ENCODE measurements around the gene SH2D4B.
A peak's percentile ranks its signal among the peaks of the same experiment; 100 is the strongest.
"Not testable (repeated sequence)": the region's sequence is repeated elsewhere in the genome, so short reads cannot be mapped to it uniquely, and the experiment has no call there.

SH2D4B gene

GRCh38 chr10:80540618-80540980 lies 2.9 kb downstream of the SH2D4B start:
- no peak overlapping the region for H3K4me3 ChIP-seq (ENCODE audit: low read length)
- TF ChIP-seq CTCF (conservative IDR thresholded peaks at IDR 0.05; ENCODE audit: low read length), result no peak
- DNase-seq (ENCODE audit: low read depth), result no peak

- TF ChIP-seq CTCF (conservative IDR thresholded peaks at IDR 0.05; ENCODE audit: low read length), result no peak
- DNase-seq (ENCODE audit: low read depth), result no peak
- H3K4me3 ChIP-seq (ENCODE audit: low read length), result no peak overlapping the region
These were observed 3.5 kb downstream of the SH2D4B start for GRCh38 chr10:80540981-80541750.

GRCh38 chr10:80542053-80542452 lies 4.4 kb downstream of the SH2D4B start:
- no peak overlapping the region for H3K4me3 ChIP-seq (ENCODE audit: low read length)
- peak; percentile 52 for DNase-seq (ENCODE audit: low read depth)
- 0 out of 2 replicates have a peak, but pooled peaks have one; percentile 11 for TF ChIP-seq CTCF (conservative IDR thresholded peaks at IDR 0.05; ENCODE audit: low read length)

- DNase-seq (ENCODE audit: low read depth), result no peak
- no peak for TF ChIP-seq CTCF (conservative IDR thresholded peaks at IDR 0.05; ENCODE audit: low read length)
- H3K4me3 ChIP-seq (ENCODE audit: low read length), result no peak overlapping the region
These were observed 5.1 kb downstream of the SH2D4B start for GRCh38 chr10:80542652-80543318.

- not testable (repeated sequence) for H3K4me3 ChIP-seq (ENCODE audit: low read length); DNase-seq (ENCODE audit: low read depth)
These were observed 5.6 kb downstream of the SH2D4B start for GRCh38 chr10:80543319-80543672.

- no peak overlapping the region for H3K4me3 ChIP-seq (ENCODE audit: low read length)
- TF ChIP-seq CTCF (conservative IDR thresholded peaks at IDR 0.05; ENCODE audit: low read length), result no peak
- DNase-seq (ENCODE audit: low read depth), result no peak
These were observed 6.7 kb downstream of the SH2D4B start for GRCh38 chr10:80544316-80544953.

GRCh38 chr10:80545258-80545881 lies 7.7 kb downstream of the SH2D4B start:
- H3K4me3 ChIP-seq (ENCODE audit: low read length), result no peak overlapping the region
- TF ChIP-seq CTCF (conservative IDR thresholded peaks at IDR 0.05; ENCODE audit: low read length), result no peak
- no peak for DNase-seq (ENCODE audit: low read depth)

Data from AG10803 (cell line).